GM18526 (cell line): ENCODE results near the gene UBAP1L.

Experiments used
- POLR2A ChIP-seq: IDR thresholded peaks from 3 replicates; pipeline ENCODE4 v1.6.1; 2011; ENCODE audit not compliant: insufficient read length; ENCODE audit errors: extremely low read depth

UBAP1L gene

GRCh38 chr15:65101411-65101890 lies 13.5 kb downstream of the UBAP1L start:
- TF ChIP-seq POLR2A = no peak

GRCh38 chr15:65100442-65100841 lies 14.6 kb downstream of the UBAP1L start:
- TF ChIP-seq POLR2A = no peak

GRCh38 chr15:65099336-65099735 lies 15.7 kb downstream of the UBAP1L start:
- no peak for TF ChIP-seq POLR2A

GRCh38 chr15:65097651-65098263 lies 17.2 kb downstream of the UBAP1L start:
- no peak for TF ChIP-seq POLR2A

- no peak for TF ChIP-seq POLR2A
Measured at GRCh38 chr15:65096481-65097385, 18.3 kb downstream of the UBAP1L start.

GRCh38 chr15:65095747-65096104 lies 19.3 kb downstream of the UBAP1L start:
- TF ChIP-seq POLR2A = no peak

- TF ChIP-seq POLR2A = no peak
Measured at GRCh38 chr15:65095011-65095746, 19.8 kb downstream of the UBAP1L start.

GRCh38 chr15:65094294-65094995 lies 20.6 kb downstream of the UBAP1L start:
- no peak for TF ChIP-seq POLR2A

- TF ChIP-seq POLR2A = no peak
Measured at GRCh38 chr15:65092911-65093792, 21.8 kb downstream of the UBAP1L start.

- no peak for TF ChIP-seq POLR2A
Measured at GRCh38 chr15:65091946-65092770, 22.8 kb downstream of the UBAP1L start.

- TF ChIP-seq POLR2A = no peak
Measured at GRCh38 chr15:65089206-65089824, 25.7 kb downstream of the UBAP1L start.

GRCh38 chr15:65088643-65089021 lies 26.4 kb downstream of the UBAP1L start:
- TF ChIP-seq POLR2A = no peak

- no peak for TF ChIP-seq POLR2A
Measured at GRCh38 chr15:65087873-65088642, 26.9 kb downstream of the UBAP1L start.

- no peak for TF ChIP-seq POLR2A
Measured at GRCh38 chr15:65087411-65087810, 27.6 kb downstream of the UBAP1L start.
